Measurements from ENCODE around the gene PTPRF. TPM values are rescaled to one million over a fixed set of nuclear protein-coding genes. Genes with fewer than 3 reads are reported as not detected.

PTPRF gene
- total and polyA plus RNA-seq, 9 donors: 24.4 to 165 (median 76.8) TPM

GRCh38 chr1:43602990-43603389, 72.3 kb downstream of the PTPRF start:
- no peak for DNase-seq
- no peaks in the 10 kb centered on the region for H3K36me3 ChIP-seq
- no peak overlapping the region for H3K27ac ChIP-seq
- no peak overlapping the region for H3K4me3 ChIP-seq
- TF ChIP-seq POLR2A (IDR thresholded peaks at IDR 0.05): no peak
- TF ChIP-seq, protein P1, sequence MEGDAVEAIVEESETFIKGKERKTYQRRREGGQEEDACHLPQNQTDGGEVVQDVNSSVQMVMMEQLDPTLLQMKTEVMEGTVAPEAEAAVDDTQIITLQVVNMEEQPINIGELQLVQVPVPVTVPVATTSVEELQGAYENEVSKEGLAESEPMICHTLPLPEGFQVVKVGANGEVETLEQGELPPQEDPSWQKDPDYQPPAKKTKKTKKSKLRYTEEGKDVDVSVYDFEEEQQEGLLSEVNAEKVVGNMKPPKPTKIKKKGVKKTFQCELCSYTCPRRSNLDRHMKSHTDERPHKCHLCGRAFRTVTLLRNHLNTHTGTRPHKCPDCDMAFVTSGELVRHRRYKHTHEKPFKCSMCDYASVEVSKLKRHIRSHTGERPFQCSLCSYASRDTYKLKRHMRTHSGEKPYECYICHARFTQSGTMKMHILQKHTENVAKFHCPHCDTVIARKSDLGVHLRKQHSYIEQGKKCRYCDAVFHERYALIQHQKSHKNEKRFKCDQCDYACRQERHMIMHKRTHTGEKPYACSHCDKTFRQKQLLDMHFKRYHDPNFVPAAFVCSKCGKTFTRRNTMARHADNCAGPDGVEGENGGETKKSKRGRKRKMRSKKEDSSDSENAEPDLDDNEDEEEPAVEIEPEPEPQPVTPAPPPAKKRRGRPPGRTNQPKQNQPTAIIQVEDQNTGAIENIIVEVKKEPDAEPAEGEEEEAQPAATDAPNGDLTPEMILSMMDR (IDR thresholded peaks at IDR 0.05): no peak
- no peak for TF ChIP-seq EP300 (IDR thresholded peaks at IDR 0.05)
- intact Hi-C loops (cut with DNase I): no loop called here
- WGBS, 3 donors: 83 to 90% (median 84%) methylated on average over 10 of the region's 10 CpGs
- H3K27me3 ChIP-seq: no peaks in the 10 kb centered on the region
- no peaks in the 10 kb centered on the region for H3K9me3 ChIP-seq
- no peaks in the 10 kb centered on the region for H3K4me1 ChIP-seq (ENCODE audit: insufficient read depth)

DNA sequence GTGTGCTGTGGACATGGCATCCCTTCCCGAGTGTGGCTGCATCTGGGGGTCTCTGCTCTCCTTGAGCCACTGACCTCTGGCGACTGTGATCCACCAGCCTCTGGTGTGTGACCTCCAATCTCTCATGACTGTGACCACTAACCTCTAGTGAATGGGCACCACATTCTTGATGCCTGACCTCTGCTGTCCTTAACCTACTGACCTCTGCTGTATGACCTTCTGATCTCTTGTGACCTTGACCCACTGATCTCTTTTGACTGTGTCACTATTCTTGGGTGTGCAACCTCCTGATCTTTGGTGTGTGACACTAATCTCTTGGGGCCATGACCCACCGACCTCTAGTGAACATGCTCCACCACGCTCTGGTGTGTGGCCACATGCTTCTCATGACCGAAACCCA, 73.5 kb downstream of the PTPRF start:
- no peaks in the 10 kb centered on the region for H3K36me3 ChIP-seq
- intact Hi-C loops (cut with DNase I): no loop called here

GRCh38 chr1:43605157-43605556, 74.5 kb downstream of the PTPRF start:
- no peaks in the 10 kb centered on the region for H3K36me3 ChIP-seq
- TF ChIP-seq, protein P1 (IDR thresholded peaks at IDR 0.05): no peak
- TF ChIP-seq POLR2A (IDR thresholded peaks at IDR 0.05) (no peak), EP300 (IDR thresholded peaks at IDR 0.05) (no peak)
- 91 to 96% (median 95%) methylated on average over 18 of the region's 18 CpGs for WGBS, 3 donors

More for the DNA sequence above, 73.5 kb downstream of the PTPRF start:
- 90 to 96% (median 95%) methylated on average over 5 of the region's 5 CpGs for WGBS, 3 donors
- no peak for DNase-seq
- Histone ChIP-seq H3K4me3 (no peak overlapping the region), H3K4me1 (ENCODE audit: insufficient read depth) (no peaks in the 10 kb centered on the region), H3K27ac (no peak overlapping the region), H3K27me3 (no peaks in the 10 kb centered on the region), H3K9me3 (no peaks in the 10 kb centered on the region)
- TF ChIP-seq EP300 (IDR thresholded peaks at IDR 0.05) (no peak), POLR2A (IDR thresholded peaks at IDR 0.05) (no peak)
- TF ChIP-seq, protein P1 (IDR thresholded peaks at IDR 0.05): no peak

GRCh38 chr1:43605766-43606165, 75.1 kb downstream of the PTPRF start:
- DNase-seq: no peak
- H3K36me3 ChIP-seq: no peaks in the 10 kb centered on the region
- TF ChIP-seq, protein P1 (IDR thresholded peaks at IDR 0.05): no peak
- no peak for TF ChIP-seq POLR2A (IDR thresholded peaks at IDR 0.05)
- TF ChIP-seq EP300 (IDR thresholded peaks at IDR 0.05): no peak
- no peaks in the 10 kb centered on the region for H3K27me3 ChIP-seq
- H3K9me3 ChIP-seq: no peaks in the 10 kb centered on the region
- no peak overlapping the region for H3K27ac ChIP-seq
- no peak overlapping the region for H3K4me3 ChIP-seq
- no peaks in the 10 kb centered on the region for H3K4me1 ChIP-seq (ENCODE audit: insufficient read depth)
- WGBS, 3 donors: 85 to 89% (median 88%) methylated on average over 7 of the region's 7 CpGs
- intact Hi-C loops (cut with DNase I): no loop called here

More at GRCh38 chr1:43605157-43605556, 74.5 kb downstream of the PTPRF start:
- Histone ChIP-seq H3K27ac (no peak overlapping the region), H3K4me3 (no peak overlapping the region), H3K9me3 (no peaks in the 10 kb centered on the region), H3K4me1 (ENCODE audit: insufficient read depth) (no peaks in the 10 kb centered on the region), H3K27me3 (no peaks in the 10 kb centered on the region)
- intact Hi-C loops (cut with DNase I): no loop called here
- DNase-seq: no peak

Measured in ovary (tissue), 9 donors.